ENCODE data around the gene EPS8L3. TPM values are rescaled to one million over a fixed set of nuclear protein-coding genes. Genes with fewer than 3 reads are reported as not detected.
A peak's percentile ranks its signal among the peaks of the same experiment; 100 is the strongest.

Gene EPS8L3
- total and polyA plus RNA-seq, 10 of the 15 experiments (the other 5 are each of a cell fraction or from before 2014, with no cell fraction given), result not detected

DNA sequence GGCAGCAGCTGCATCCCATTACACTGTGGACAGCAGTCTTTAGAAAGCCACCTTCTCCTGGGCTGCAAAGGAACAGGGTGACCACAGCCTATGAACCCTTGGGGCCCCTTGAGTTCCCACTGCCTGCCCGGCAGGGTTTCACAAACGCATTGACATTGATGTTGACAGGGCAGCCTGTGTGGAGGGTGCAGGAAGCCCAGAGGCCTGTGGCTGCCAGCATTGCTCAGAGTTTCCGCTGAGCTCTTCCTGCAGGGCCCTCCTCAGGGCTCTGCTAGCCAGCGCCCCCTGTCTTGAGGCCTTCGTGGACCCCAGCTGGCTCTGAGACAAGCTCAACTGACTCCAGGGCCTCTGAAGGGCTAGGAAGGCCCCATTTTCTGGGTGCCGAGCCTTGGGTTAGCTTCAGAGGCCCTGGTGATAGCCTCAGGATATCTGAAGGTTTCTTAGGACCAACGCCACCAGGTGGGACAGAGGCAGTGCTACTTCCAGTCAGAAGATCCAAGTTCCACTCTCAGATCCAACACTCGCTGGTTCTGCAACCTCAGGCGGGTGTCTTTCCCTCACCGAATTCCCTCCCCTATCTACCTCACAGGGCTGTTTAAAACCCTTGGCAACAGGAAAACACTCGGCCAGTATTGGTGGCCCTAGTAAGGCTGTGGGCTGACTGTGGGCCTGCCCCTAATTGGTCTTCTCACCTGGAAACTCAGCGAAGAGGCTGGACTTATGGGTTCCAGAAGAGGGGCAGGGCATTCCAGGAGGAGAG, 27.2 kb upstream of the EPS8L3 start (continued):
- TF ChIP-seq, protein P1, sequence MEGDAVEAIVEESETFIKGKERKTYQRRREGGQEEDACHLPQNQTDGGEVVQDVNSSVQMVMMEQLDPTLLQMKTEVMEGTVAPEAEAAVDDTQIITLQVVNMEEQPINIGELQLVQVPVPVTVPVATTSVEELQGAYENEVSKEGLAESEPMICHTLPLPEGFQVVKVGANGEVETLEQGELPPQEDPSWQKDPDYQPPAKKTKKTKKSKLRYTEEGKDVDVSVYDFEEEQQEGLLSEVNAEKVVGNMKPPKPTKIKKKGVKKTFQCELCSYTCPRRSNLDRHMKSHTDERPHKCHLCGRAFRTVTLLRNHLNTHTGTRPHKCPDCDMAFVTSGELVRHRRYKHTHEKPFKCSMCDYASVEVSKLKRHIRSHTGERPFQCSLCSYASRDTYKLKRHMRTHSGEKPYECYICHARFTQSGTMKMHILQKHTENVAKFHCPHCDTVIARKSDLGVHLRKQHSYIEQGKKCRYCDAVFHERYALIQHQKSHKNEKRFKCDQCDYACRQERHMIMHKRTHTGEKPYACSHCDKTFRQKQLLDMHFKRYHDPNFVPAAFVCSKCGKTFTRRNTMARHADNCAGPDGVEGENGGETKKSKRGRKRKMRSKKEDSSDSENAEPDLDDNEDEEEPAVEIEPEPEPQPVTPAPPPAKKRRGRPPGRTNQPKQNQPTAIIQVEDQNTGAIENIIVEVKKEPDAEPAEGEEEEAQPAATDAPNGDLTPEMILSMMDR (IDR thresholded peaks at IDR 0.05 in 2 of 3, conservative IDR thresholded peaks at IDR 0.05 in 1 of 3; ENCODE audit: control insufficient read depth in 2 of 3, extremely low read depth in 1 of 3, insufficient read depth in 1 of 3, low read depth in 3 of 3, low read length in 3 of 3), result peak; percentile 32 to 51 (median 37); a peak in 5 of 6 replicates
- 0 out of 2 replicates have a peak, but pooled peaks have one; percentile 18 for TF ChIP-seq NFIC (IDR thresholded peaks at IDR 0.05; ENCODE audit: low read depth, low read length)
- TF ChIP-seq EGR1 (IDR thresholded peaks at IDR 0.05; ENCODE audit: borderline replicate concordance in 1 of 2, low read depth in 2 of 2, low read length in 2 of 2), result 0 out of 3 replicates have a peak, but pooled peaks of 1 of the 2 experiments have one; percentile 6
- TF ChIP-seq, protein P2, sequence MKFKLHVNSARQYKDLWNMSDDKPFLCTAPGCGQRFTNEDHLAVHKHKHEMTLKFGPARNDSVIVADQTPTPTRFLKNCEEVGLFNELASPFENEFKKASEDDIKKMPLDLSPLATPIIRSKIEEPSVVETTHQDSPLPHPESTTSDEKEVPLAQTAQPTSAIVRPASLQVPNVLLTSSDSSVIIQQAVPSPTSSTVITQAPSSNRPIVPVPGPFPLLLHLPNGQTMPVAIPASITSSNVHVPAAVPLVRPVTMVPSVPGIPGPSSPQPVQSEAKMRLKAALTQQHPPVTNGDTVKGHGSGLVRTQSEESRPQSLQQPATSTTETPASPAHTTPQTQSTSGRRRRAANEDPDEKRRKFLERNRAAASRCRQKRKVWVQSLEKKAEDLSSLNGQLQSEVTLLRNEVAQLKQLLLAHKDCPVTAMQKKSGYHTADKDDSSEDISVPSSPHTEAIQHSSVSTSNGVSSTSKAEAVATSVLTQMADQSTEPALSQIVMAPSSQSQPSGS (IDR thresholded peaks at IDR 0.05; ENCODE audit: low read length), result no peak
- TF ChIP-seq ASH2L (IDR thresholded peaks at IDR 0.05; ENCODE audit: borderline replicate concordance, low read depth), result no peak
- peak; percentile 35; the same call in 1 of the 2 replicates for TF ChIP-seq RAD21 (IDR thresholded peaks at IDR 0.05; ENCODE audit: insufficient read depth, low read depth, low read length)
- TF ChIP-seq SMC3 (IDR thresholded peaks at IDR 0.05; ENCODE audit: borderline replicate concordance, low read length), result no peak; the same call in 1 of the 2 replicates
- no peak for TF ChIP-seq HDAC2 (IDR thresholded peaks at IDR 0.05)
- TF ChIP-seq BACH1 (IDR thresholded peaks at IDR 0.05; ENCODE audit: borderline replicate concordance), result no peak
- no peak for TF ChIP-seq SMARCA5 (IDR thresholded peaks at IDR 0.05)
- TF ChIP-seq POLR2AphosphoS5 (IDR thresholded peaks at IDR 0.05; ENCODE audit: low read length), result no peak
- no peak for TF ChIP-seq RBBP5 (conservative IDR thresholded peaks at IDR 0.05)
- peak; percentile 49 for TF ChIP-seq POLR2A (IDR thresholded peaks at IDR 0.05; ENCODE audit: low read depth, low read length)
- peak; percentile 66; the same call in 1 of the 2 replicates for TF ChIP-seq RUNX3 (IDR thresholded peaks at IDR 0.05; ENCODE audit: low read length)
- no peak for TF ChIP-seq YY1 (IDR thresholded peaks at IDR 0.05; ENCODE audit: low read depth, low read length)
- no peak for TF ChIP-seq ZNF217 (IDR thresholded peaks at IDR 0.05)
- TF ChIP-seq, protein P3, sequence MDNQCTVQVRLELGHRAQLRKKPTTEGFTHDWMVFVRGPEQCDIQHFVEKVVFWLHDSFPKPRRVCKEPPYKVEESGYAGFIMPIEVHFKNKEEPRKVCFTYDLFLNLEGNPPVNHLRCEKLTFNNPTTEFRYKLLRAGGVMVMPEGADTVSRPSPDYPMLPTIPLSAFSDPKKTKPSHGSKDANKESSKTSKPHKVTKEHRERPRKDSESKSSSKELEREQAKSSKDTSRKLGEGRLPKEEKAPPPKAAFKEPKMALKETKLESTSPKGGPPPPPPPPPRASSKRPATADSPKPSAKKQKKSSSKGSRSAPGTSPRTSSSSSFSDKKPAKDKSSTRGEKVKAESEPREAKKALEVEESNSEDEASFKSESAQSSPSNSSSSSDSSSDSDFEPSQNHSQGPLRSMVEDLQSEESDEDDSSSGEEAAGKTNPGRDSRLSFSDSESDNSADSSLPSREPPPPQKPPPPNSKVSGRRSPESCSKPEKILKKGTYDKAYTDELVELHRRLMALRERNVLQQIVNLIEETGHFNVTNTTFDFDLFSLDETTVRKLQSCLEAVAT (IDR thresholded peaks at IDR 0.05), result 0 out of 2 replicates have a peak, but pooled peaks have one; percentile 19
- TF ChIP-seq TCF3 (IDR thresholded peaks at IDR 0.05; ENCODE audit: borderline replicate concordance, insufficient read depth, low read depth, low read length), result no peak
- TF ChIP-seq, protein P4, sequence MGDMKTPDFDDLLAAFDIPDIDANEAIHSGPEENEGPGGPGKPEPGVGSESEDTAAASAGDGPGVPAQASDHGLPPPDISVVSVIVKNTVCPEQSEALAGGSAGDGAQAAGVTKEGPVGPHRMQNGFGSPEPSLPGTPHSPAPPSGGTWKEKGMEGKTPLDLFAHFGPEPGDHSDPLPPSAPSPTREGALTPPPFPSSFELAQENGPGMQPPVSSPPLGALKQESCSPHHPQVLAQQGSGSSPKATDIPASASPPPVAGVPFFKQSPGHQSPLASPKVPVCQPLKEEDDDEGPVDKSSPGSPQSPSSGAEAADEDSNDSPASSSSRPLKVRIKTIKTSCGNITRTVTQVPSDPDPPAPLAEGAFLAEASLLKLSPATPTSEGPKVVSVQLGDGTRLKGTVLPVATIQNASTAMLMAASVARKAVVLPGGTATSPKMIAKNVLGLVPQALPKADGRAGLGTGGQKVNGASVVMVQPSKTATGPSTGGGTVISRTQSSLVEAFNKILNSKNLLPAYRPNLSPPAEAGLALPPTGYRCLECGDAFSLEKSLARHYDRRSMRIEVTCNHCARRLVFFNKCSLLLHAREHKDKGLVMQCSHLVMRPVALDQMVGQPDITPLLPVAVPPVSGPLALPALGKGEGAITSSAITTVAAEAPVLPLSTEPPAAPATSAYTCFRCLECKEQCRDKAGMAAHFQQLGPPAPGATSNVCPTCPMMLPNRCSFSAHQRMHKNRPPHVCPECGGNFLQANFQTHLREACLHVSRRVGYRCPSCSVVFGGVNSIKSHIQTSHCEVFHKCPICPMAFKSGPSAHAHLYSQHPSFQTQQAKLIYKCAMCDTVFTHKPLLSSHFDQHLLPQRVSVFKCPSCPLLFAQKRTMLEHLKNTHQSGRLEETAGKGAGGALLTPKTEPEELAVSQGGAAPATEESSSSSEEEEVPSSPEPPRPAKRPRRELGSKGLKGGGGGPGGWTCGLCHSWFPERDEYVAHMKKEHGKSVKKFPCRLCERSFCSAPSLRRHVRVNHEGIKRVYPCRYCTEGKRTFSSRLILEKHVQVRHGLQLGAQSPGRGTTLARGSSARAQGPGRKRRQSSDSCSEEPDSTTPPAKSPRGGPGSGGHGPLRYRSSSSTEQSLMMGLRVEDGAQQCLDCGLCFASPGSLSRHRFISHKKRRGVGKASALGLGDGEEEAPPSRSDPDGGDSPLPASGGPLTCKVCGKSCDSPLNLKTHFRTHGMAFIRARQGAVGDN (IDR thresholded peaks at IDR 0.05), result no peak

Measured in GM12878 (cell line).